SK-N-SH treated with all-trans-retinoic acid at 6 μM for 48 hours (cell line): Measurements from ENCODE around the gene ZNF785.

Experiments used
- ATAC-seq: fragments of 200-7000 bp; cut with Tn5 transposase; 3 replicates; pipeline ENCODE4 v1.9.1; 2020; ENCODE audit warnings: mild to moderate bottlenecking, moderate library complexity
- ARNTL ChIP-seq: fragments of 450-650 bp; formaldehyde crosslinking; IDR thresholded peaks from 2 replicates; pipeline ENCODE4 v1.5.0; 2020; ENCODE audit warnings: low read depth, mild to moderate bottlenecking, moderate library complexity, borderline replicate concordance
- BACH2 ChIP-seq: fragments of 250-450 bp; sonication (Bioruptor Pico); IDR thresholded peaks from 2 replicates; pipeline ENCODE4 v1.9.0; 2021; ENCODE audit warnings: mild to moderate bottlenecking, borderline replicate concordance
- CREB5 ChIP-seq: fragments of 250-450 bp; sonication (Bioruptor Pico); IDR thresholded peaks from 2 replicates; pipeline ENCODE4 v1.5.1; 2020; ENCODE audit warnings: low read depth, mild to moderate bottlenecking, moderate library complexity
- ESRRG ChIP-seq: fragments of 250-450 bp; sonication (Bioruptor Pico); IDR thresholded peaks from 2 replicates; pipeline ENCODE4 v1.6.1; 2021; ENCODE audit warnings: mild to moderate bottlenecking
- GLIS3 ChIP-seq: fragments of 250-450 bp; sonication (Bioruptor Pico); IDR thresholded peaks from 2 replicates; pipeline ENCODE4 v1.5.0; 2020; ENCODE audit warnings: mild to moderate bottlenecking, moderate library complexity
- ISL1 ChIP-seq: fragments of 250-450 bp; sonication (Bioruptor Pico); IDR thresholded peaks from 2 replicates; pipeline ENCODE4 v2.1.2; 2022; ENCODE audit warnings: mild to moderate bottlenecking, moderate library complexity
- OSR1 ChIP-seq: fragments of 250-450 bp; sonication (Bioruptor Pico); IDR thresholded peaks from 2 replicates; pipeline ENCODE4 v1.8.0; 2022; ENCODE audit warnings: moderate library complexity, mild to moderate bottlenecking, inconsistent platforms
- POU6F1 ChIP-seq: fragments of 250-450 bp; sonication (Bioruptor Pico); IDR thresholded peaks from 2 replicates; pipeline ENCODE4 v1.8.0; 2021; ENCODE audit warnings: low read depth, mild to moderate bottlenecking, moderate library complexity, borderline replicate concordance
- PPARA ChIP-seq: fragments of 250-450 bp; sonication (Bioruptor Pico); IDR thresholded peaks from 2 replicates; pipeline ENCODE4 v1.5.0; 2020; ENCODE audit warnings: mild to moderate bottlenecking, borderline replicate concordance
- RARB ChIP-seq: fragments of 250-450 bp; sonication (Bioruptor Pico); IDR thresholded peaks from 2 replicates; pipeline ENCODE4 v1.8.0; 2021; ENCODE audit warnings: mild to moderate bottlenecking, moderate library complexity
- SNAI2 ChIP-seq: fragments of 250-450 bp; sonication (Bioruptor Pico); IDR thresholded peaks from 2 replicates; pipeline ENCODE4 v1.5.0; 2020; ENCODE audit warnings: mild to moderate bottlenecking, moderate library complexity
- TCF4 ChIP-seq: fragments of 250-450 bp; sonication (Bioruptor Pico); IDR thresholded peaks from 2 replicates; pipeline ENCODE4 v1.8.0; 2021; ENCODE audit warnings: mild to moderate bottlenecking, moderate library complexity, borderline replicate concordance
- TOX ChIP-seq: fragments of 250-450 bp; sonication (Bioruptor Pico); IDR thresholded peaks from 2 replicates; pipeline ENCODE4 v1.8.0; 2021; ENCODE audit warnings: mild to moderate bottlenecking, moderate library complexity, borderline replicate concordance
- ZC3H10 ChIP-seq: fragments of 250-450 bp; sonication (Bioruptor Pico); IDR thresholded peaks from 2 replicates; pipeline ENCODE4 v1.5.1; 2021; ENCODE audit warnings: mild to moderate bottlenecking, moderate library complexity
- ZFP3 ChIP-seq: fragments of 250-450 bp; sonication (Bioruptor Pico); IDR thresholded peaks from 2 replicates; pipeline ENCODE4 v1.5.0; 2020; ENCODE audit warnings: mild to moderate bottlenecking, moderate library complexity
- ZFP30 ChIP-seq: fragments of 450-650 bp; formaldehyde crosslinking; IDR thresholded peaks from 2 replicates; pipeline ENCODE4 v1.5.0; 2022; ENCODE audit warnings: mild to moderate bottlenecking, moderate library complexity
- ZNF565 ChIP-seq: fragments of 450-650 bp; formaldehyde crosslinking; conservative IDR thresholded peaks from 2 replicates; pipeline ENCODE4 v1.5.0; 2020; ENCODE audit warnings: low read depth, mild to moderate bottlenecking, moderate library complexity
- ZNF70 ChIP-seq: fragments of 450-650 bp; formaldehyde crosslinking; IDR thresholded peaks from 2 replicates; pipeline ENCODE4 v1.5.0; 2020; ENCODE audit warnings: mild to moderate bottlenecking, moderate library complexity
- ZNF8 ChIP-seq: fragments of 450-650 bp; formaldehyde crosslinking; IDR thresholded peaks from 2 replicates; pipeline ENCODE4 v1.5.0; 2020; ENCODE audit warnings: mild to moderate bottlenecking, moderate library complexity
- TF ChIP-seq, protein P1 (sequence below): fragments of 250-450 bp; sonication (Bioruptor Pico); IDR thresholded peaks from 2 replicates; pipeline ENCODE4 v1.5.1; 2021; ENCODE audit warnings: mild to moderate bottlenecking, moderate library complexity
- TF ChIP-seq, protein P2 (sequence below): fragments of 250-450 bp; sonication (Bioruptor Pico); IDR thresholded peaks from 2 replicates; pipeline ENCODE4 v1.5.0; 2020; ENCODE audit warnings: mild to moderate bottlenecking, moderate library complexity
- TF ChIP-seq, protein P3 (sequence below): fragments of 250-450 bp; sonication (Bioruptor Pico); IDR thresholded peaks from 2 replicates; pipeline ENCODE4 v1.8.0; 2020; ENCODE audit warnings: mild to moderate bottlenecking, moderate library complexity, borderline replicate concordance

ZNF785 gene

GRCh38 chr16:30570636-30571444, 14.7 kb downstream of the ZNF785 start:
- ATAC-seq, result peak; percentile 13
- TF ChIP-seq ESRRG (no peak), ZFP30 (CRISPR knock-in tag) (no peak), ZNF70 (no peak)
- TF ChIP-seq, protein P1, sequence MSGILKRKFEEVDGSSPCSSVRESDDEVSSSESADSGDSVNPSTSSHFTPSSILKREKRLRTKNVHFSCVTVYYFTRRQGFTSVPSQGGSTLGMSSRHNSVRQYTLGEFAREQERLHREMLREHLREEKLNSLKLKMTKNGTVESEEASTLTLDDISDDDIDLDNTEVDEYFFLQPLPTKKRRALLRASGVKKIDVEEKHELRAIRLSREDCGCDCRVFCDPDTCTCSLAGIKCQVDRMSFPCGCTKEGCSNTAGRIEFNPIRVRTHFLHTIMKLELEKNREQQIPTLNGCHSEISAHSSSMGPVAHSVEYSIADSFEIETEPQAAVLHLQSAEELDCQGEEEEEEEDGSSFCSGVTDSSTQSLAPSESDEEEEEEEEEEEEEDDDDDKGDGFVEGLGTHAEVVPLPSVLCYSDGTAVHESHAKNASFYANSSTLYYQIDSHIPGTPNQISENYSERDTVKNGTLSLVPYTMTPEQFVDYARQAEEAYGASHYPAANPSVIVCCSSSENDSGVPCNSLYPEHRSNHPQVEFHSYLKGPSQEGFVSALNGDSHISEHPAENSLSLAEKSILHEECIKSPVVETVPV (CRISPR knock-in tag), result no peak

- no peak for ATAC-seq
Measured at GRCh38 chr16:30569746-30570635, 15.5 kb downstream of the ZNF785 start.

More at GRCh38 chr16:30569746-30570635, 15.5 kb downstream of the ZNF785 start:
- TF ChIP-seq TOX (CRISPR knock-in tag) (no peak), PPARA (CRISPR knock-in tag) (no peak), TCF4 (CRISPR knock-in tag) (no peak), ZC3H10 (CRISPR knock-in tag) (no peak), ZFP30 (CRISPR knock-in tag) (no peak), ZNF565 (CRISPR knock-in tag) (no peak), OSR1 (CRISPR knock-in tag) (no peak), GLIS3 (CRISPR knock-in tag) (no peak), RARB (CRISPR knock-in tag) (no peak), ZFP3 (CRISPR knock-in tag) (no peak), POU6F1 (no peak), BACH2 (CRISPR knock-in tag) (no peak), ARNTL (no peak), ZNF8 (CRISPR knock-in tag) (no peak), CREB5 (CRISPR knock-in tag) (no peak), SNAI2 (CRISPR knock-in tag) (no peak), ISL1 (CRISPR knock-in tag) (no peak)
- TF ChIP-seq, protein P2, sequence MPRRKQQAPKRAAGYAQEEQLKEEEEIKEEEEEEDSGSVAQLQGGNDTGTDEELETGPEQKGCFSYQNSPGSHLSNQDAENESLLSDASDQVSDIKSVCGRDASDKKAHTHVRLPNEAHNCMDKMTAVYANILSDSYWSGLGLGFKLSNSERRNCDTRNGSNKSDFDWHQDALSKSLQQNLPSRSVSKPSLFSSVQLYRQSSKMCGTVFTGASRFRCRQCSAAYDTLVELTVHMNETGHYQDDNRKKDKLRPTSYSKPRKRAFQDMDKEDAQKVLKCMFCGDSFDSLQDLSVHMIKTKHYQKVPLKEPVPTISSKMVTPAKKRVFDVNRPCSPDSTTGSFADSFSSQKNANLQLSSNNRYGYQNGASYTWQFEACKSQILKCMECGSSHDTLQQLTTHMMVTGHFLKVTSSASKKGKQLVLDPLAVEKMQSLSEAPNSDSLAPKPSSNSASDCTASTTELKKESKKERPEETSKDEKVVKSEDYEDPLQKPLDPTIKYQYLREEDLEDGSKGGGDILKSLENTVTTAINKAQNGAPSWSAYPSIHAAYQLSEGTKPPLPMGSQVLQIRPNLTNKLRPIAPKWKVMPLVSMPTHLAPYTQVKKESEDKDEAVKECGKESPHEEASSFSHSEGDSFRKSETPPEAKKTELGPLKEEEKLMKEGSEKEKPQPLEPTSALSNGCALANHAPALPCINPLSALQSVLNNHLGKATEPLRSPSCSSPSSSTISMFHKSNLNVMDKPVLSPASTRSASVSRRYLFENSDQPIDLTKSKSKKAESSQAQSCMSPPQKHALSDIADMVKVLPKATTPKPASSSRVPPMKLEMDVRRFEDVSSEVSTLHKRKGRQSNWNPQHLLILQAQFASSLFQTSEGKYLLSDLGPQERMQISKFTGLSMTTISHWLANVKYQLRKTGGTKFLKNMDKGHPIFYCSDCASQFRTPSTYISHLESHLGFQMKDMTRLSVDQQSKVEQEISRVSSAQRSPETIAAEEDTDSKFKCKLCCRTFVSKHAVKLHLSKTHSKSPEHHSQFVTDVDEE (CRISPR knock-in tag), result no peak
- TF ChIP-seq, protein P3, sequence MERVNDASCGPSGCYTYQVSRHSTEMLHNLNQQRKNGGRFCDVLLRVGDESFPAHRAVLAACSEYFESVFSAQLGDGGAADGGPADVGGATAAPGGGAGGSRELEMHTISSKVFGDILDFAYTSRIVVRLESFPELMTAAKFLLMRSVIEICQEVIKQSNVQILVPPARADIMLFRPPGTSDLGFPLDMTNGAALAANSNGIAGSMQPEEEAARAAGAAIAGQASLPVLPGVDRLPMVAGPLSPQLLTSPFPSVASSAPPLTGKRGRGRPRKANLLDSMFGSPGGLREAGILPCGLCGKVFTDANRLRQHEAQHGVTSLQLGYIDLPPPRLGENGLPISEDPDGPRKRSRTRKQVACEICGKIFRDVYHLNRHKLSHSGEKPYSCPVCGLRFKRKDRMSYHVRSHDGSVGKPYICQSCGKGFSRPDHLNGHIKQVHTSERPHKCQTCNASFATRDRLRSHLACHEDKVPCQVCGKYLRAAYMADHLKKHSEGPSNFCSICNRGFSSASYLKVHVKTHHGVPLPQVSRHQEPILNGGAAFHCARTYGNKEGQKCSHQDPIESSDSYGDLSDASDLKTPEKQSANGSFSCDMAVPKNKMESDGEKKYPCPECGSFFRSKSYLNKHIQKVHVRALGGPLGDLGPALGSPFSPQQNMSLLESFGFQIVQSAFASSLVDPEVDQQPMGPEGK (CRISPR knock-in tag), result no peak
- TF ChIP-seq, protein P1 (CRISPR knock-in tag), result no peak
- TF ChIP-seq, all 23 proteins: peak for 0
